ENCODE results near the gene LETM1.

DNA sequence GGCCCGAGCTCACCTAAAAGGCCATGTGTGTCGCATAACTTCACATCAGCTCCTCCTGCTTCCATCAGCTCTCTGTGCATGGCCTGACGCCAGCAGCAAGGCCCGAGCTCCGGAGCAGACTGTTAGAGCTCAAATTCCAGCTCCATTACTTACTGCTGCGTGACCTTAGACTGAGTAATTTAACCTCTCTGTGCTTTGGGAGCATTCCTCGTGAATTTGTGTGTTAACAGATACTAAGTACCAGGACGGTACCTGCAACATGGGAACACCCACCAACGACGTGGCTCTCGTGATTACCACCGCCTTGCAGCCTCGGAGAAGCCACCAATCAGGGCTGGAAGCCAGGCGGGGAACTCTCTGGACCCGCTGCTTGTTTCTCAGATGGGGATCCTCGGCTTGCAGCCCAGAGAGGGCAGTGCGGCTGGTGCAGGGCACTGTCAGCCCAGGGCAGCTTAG is 12.9 kb downstream of the LETM1 start:
- TF ChIP-seq CTCF (conservative IDR thresholded peaks at IDR 0.05; ENCODE audit: low read length) (no peak), EZH2phosphoT487 (IDR thresholded peaks at IDR 0.05; ENCODE audit: borderline replicate concordance, low read depth, low read length) (no peak)

Data from OCI-LY7 (cell line).